ENCODE measurements around the gene CCL3. TPM values are rescaled to one million over a fixed set of nuclear protein-coding genes. Genes with fewer than 3 reads are reported as not detected.

Gene CCL3
- total and polyA plus RNA-seq, 4 donors: 0.92 to 5.6 (median 1.8) TPM

- TF ChIP-seq, protein P1, sequence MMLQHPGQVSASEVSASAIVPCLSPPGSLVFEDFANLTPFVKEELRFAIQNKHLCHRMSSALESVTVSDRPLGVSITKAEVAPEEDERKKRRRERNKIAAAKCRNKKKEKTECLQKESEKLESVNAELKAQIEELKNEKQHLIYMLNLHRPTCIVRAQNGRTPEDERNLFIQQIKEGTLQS (IDR thresholded peaks at IDR 0.05): no peak
- TF ChIP-seq GABPA (IDR thresholded peaks at IDR 0.05 in 1 of 2, conservative IDR thresholded peaks at IDR 0.05 in 1 of 2): no peak
- no peak for TF ChIP-seq YY1 (IDR thresholded peaks at IDR 0.05)
- TF ChIP-seq, protein P2, sequence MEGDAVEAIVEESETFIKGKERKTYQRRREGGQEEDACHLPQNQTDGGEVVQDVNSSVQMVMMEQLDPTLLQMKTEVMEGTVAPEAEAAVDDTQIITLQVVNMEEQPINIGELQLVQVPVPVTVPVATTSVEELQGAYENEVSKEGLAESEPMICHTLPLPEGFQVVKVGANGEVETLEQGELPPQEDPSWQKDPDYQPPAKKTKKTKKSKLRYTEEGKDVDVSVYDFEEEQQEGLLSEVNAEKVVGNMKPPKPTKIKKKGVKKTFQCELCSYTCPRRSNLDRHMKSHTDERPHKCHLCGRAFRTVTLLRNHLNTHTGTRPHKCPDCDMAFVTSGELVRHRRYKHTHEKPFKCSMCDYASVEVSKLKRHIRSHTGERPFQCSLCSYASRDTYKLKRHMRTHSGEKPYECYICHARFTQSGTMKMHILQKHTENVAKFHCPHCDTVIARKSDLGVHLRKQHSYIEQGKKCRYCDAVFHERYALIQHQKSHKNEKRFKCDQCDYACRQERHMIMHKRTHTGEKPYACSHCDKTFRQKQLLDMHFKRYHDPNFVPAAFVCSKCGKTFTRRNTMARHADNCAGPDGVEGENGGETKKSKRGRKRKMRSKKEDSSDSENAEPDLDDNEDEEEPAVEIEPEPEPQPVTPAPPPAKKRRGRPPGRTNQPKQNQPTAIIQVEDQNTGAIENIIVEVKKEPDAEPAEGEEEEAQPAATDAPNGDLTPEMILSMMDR (IDR thresholded peaks at IDR 0.05; ENCODE audit: low read depth, low read length, missing input control): no peak
These were observed 39.7 kb upstream of the CCL3 start (continued) for GRCh38 chr17:36129616-36130015.

GRCh38 chr17:36128411-36128978 lies 38.6 kb upstream of the CCL3 start:
- H3K4me3 ChIP-seq (ENCODE audit: low read depth in 1 of 3, low read length in 3 of 3): no peak overlapping the region
- no peak overlapping the region for H3K27ac ChIP-seq (ENCODE audit: low read depth in 1 of 2, low read length in 2 of 2)
- TF ChIP-seq FOXA2 (IDR thresholded peaks at IDR 0.05): no peak
- TF ChIP-seq, protein P3, sequence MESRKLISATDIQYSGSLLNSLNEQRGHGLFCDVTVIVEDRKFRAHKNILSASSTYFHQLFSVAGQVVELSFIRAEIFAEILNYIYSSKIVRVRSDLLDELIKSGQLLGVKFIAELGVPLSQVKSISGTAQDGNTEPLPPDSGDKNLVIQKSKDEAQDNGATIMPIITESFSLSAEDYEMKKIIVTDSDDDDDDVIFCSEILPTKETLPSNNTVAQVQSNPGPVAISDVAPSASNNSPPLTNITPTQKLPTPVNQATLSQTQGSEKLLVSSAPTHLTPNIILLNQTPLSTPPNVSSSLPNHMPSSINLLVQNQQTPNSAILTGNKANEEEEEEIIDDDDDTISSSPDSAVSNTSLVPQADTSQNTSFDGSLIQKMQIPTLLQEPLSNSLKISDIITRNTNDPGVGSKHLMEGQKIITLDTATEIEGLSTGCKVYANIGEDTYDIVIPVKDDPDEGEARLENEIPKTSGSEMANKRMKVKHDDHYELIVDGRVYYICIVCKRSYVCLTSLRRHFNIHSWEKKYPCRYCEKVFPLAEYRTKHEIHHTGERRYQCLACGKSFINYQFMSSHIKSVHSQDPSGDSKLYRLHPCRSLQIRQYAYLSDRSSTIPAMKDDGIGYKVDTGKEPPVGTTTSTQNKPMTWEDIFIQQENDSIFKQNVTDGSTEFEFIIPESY (IDR thresholded peaks at IDR 0.05): no peak
- TF ChIP-seq RXRA (IDR thresholded peaks at IDR 0.05): no peak
- TF ChIP-seq, protein P1 (IDR thresholded peaks at IDR 0.05): no peak
- TF ChIP-seq, protein P2 (IDR thresholded peaks at IDR 0.05; ENCODE audit: low read depth, low read length, missing input control): no peak
- TF ChIP-seq TAF1 (conservative IDR thresholded peaks at IDR 0.05): no peak
- no peak for TF ChIP-seq RAD21 (IDR thresholded peaks at IDR 0.05)
- TF ChIP-seq, protein P4, sequence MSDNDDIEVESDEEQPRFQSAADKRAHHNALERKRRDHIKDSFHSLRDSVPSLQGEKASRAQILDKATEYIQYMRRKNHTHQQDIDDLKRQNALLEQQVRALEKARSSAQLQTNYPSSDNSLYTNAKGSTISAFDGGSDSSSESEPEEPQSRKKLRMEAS (IDR thresholded peaks at IDR 0.05): no peak
- TF ChIP-seq SP1 (IDR thresholded peaks at IDR 0.05): no peak
- TF ChIP-seq FOXA1 (IDR thresholded peaks at IDR 0.05): no peak
- TF ChIP-seq, protein P5, sequence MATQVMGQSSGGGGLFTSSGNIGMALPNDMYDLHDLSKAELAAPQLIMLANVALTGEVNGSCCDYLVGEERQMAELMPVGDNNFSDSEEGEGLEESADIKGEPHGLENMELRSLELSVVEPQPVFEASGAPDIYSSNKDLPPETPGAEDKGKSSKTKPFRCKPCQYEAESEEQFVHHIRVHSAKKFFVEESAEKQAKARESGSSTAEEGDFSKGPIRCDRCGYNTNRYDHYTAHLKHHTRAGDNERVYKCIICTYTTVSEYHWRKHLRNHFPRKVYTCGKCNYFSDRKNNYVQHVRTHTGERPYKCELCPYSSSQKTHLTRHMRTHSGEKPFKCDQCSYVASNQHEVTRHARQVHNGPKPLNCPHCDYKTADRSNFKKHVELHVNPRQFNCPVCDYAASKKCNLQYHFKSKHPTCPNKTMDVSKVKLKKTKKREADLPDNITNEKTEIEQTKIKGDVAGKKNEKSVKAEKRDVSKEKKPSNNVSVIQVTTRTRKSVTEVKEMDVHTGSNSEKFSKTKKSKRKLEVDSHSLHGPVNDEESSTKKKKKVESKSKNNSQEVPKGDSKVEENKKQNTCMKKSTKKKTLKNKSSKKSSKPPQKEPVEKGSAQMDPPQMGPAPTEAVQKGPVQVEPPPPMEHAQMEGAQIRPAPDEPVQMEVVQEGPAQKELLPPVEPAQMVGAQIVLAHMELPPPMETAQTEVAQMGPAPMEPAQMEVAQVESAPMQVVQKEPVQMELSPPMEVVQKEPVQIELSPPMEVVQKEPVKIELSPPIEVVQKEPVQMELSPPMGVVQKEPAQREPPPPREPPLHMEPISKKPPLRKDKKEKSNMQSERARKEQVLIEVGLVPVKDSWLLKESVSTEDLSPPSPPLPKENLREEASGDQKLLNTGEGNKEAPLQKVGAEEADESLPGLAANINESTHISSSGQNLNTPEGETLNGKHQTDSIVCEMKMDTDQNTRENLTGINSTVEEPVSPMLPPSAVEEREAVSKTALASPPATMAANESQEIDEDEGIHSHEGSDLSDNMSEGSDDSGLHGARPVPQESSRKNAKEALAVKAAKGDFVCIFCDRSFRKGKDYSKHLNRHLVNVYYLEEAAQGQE (IDR thresholded peaks at IDR 0.05): no peak
- TF ChIP-seq HNF4G (IDR thresholded peaks at IDR 0.05): no peak
- TF ChIP-seq YY1 (IDR thresholded peaks at IDR 0.05): no peak
- TF ChIP-seq HNF4A (conservative IDR thresholded peaks at IDR 0.05): no peak
- TF ChIP-seq EGR1 (IDR thresholded peaks at IDR 0.05; ENCODE audit: low read depth in 2 of 2): no peak
- TF ChIP-seq JUND (IDR thresholded peaks at IDR 0.05): no peak
- no peak for TF ChIP-seq GABPA (IDR thresholded peaks at IDR 0.05 in 1 of 2, conservative IDR thresholded peaks at IDR 0.05 in 1 of 2)
- TF ChIP-seq NR2F2 (IDR thresholded peaks at IDR 0.05): no peak
- DNase-seq (ENCODE audit: low spot score): no peak
- WGBS: 84% methylated on average over 4 of the region's 4 CpGs
- H3K9ac ChIP-seq (ENCODE audit: low read depth in 1 of 2, low read length in 2 of 2): no peak overlapping the region
- no peaks in the 10 kb centered on the region for H3K27me3 ChIP-seq (ENCODE audit: control insufficient read depth in 4 of 4, insufficient read depth in 4 of 4, low read length in 3 of 4)
- no peaks in the 10 kb centered on the region for H3K36me3 ChIP-seq (ENCODE audit: control insufficient read depth in 4 of 4, insufficient read depth in 3 of 4, low read depth in 1 of 4, low read length in 3 of 4)
- H3K9me3 ChIP-seq (ENCODE audit: control insufficient read depth in 4 of 4, low read length in 3 of 4): peaks cover 11 to 24% (median 20%) of the 10 kb centered on the region in 4 donors
- H3K4me1 ChIP-seq (ENCODE audit: control insufficient read depth in 4 of 4, insufficient read depth in 4 of 4, low read length in 3 of 4): peaks cover 0 to 6% (median 4%) of the 10 kb centered on the region in 4 donors

All from liver (tissue), 9 donors.